Activated CD4-positive, alpha-beta memory T cell treated with anti-CD3 and anti-CD28 coated beads for 36 hours (primary cell): ENCODE results near the gene ZRANB2. TPM values are rescaled to one million over a fixed set of nuclear protein-coding genes. Genes with fewer than 3 reads are reported as not detected.

Experiments
- CTCF ChIA-PET: fragments of 350-600 bp; sonication (Branson Sonifier 250); formaldehyde crosslinking; loops from one replicate; lab custom pipeline; 2021; ENCODE audit warnings: antibody characterized with exemption, inconsistent platforms; lab: Charles Lee
- POLR2A ChIA-PET: fragments of 350-600 bp; sonication (Branson Sonifier 250); formaldehyde crosslinking; loops from one replicate; lab custom pipeline; 2021; ENCODE audit warnings: antibody characterized with exemption; lab: Charles Lee
- DNase-seq: peaks from one replicate; pipeline ENCODE4 v3.0.0-alpha.2; 2020
- H3K27ac Mint-ChIP-seq: one replicate; pipeline ENCODE4 v1.8.0; 2021; ENCODE audit warnings: mixed read lengths
- H3K27me3 Mint-ChIP-seq: one replicate; pipeline ENCODE4 v1.8.0; 2021; ENCODE audit warnings: mixed read lengths
- H3K36me3 Mint-ChIP-seq: one replicate; pipeline ENCODE4 v1.8.0; 2021; ENCODE audit warnings: mixed read lengths
- H3K4me1 Mint-ChIP-seq: one replicate; pipeline ENCODE4 v1.8.0; 2021; ENCODE audit warnings: low read depth, mixed read lengths
- H3K4me3 Mint-ChIP-seq: one replicate; pipeline ENCODE4 v1.8.0; 2021; ENCODE audit warnings: mild to moderate bottlenecking, mixed read lengths
- H3K9me3 Mint-ChIP-seq: one replicate; pipeline ENCODE4 v1.8.0; 2021; ENCODE audit warnings: mixed read lengths
- intact Hi-C: fragments of 100-400 bp; cut with micrococcal nuclease; formaldehyde crosslinking; loops from one replicate; pipeline ENCODE4 v1.15.1; 2023
- total RNA-seq, 2 experiments: library from RNA; stranded (reverse); gene quantifications; one replicate each; pipeline ENCODE4 v1.2.3, GENCODE V29; 2021

Gene ZRANB2
- total RNA-seq, 2 experiments from 2014 or later, result 105 to 107 TPM

- intact Hi-C loops, result no loop called here
- POLR2A ChIA-PET, result no interaction called here
- no peak overlapping the region for H3K4me3 Mint-ChIP-seq
- no peak for DNase-seq
- H3K36me3 Mint-ChIP-seq, result no peaks in the 10 kb centered on the region
- H3K27me3 Mint-ChIP-seq, result peaks cover 36% of the 10 kb centered on the region
- no peak overlapping the region for H3K27ac Mint-ChIP-seq
- H3K9me3 Mint-ChIP-seq, result no peaks in the 10 kb centered on the region
- peaks cover 2% of the 10 kb centered on the region for H3K4me1 Mint-ChIP-seq
- CTCF ChIA-PET, result interaction anchor here (0.6 kb wide), 1 partner anchor 9 kb away, joined by 4 read pairs; no protein-coding TSS in a partner anchor
Observed at GRCh38 chr1:71039661-71040262, 41.1 kb downstream of the ZRANB2 start.

- ChIA-PET CTCF (no interaction called here), POLR2A (no interaction called here)
- no peak overlapping the region for H3K27ac Mint-ChIP-seq
Observed at GRCh38 chr1:71038942-71039341, 41.9 kb downstream of the ZRANB2 start.

GRCh38 chr1:71037829-71038620 is 42.8 kb downstream of the ZRANB2 start:
- ChIA-PET CTCF (no interaction called here), POLR2A (no interaction called here)
- H3K9me3 Mint-ChIP-seq, result no peaks in the 10 kb centered on the region
- H3K27me3 Mint-ChIP-seq, result peaks cover 39% of the 10 kb centered on the region
- no peak for DNase-seq
- no peaks in the 10 kb centered on the region for H3K36me3 Mint-ChIP-seq
- peaks cover 2% of the 10 kb centered on the region for H3K4me1 Mint-ChIP-seq
- no peak overlapping the region for H3K4me3 Mint-ChIP-seq
- no peak overlapping the region for H3K27ac Mint-ChIP-seq
- intact Hi-C loops, result no loop called here

More at GRCh38 chr1:71038942-71039341, 41.9 kb downstream of the ZRANB2 start:
- Mint-ChIP-seq H3K36me3 (no peaks in the 10 kb centered on the region), H3K27me3 (peaks cover 35% of the 10 kb centered on the region), H3K9me3 (no peaks in the 10 kb centered on the region), H3K4me3 (no peak overlapping the region), H3K4me1 (peaks cover 2% of the 10 kb centered on the region)
- no peak for DNase-seq
- intact Hi-C loops, result no loop called here

- CTCF ChIA-PET, result interaction anchor here (0.6 kb wide), 1 partner anchor 13 kb away, joined by 3 read pairs; no protein-coding TSS in a partner anchor
- peaks cover 2% of the 10 kb centered on the region for H3K4me1 Mint-ChIP-seq
- DNase-seq, result no peak
- H3K4me3 Mint-ChIP-seq, result no peak overlapping the region
- H3K27me3 Mint-ChIP-seq, result peaks cover 38% of the 10 kb centered on the region
- H3K27ac Mint-ChIP-seq, result no peak overlapping the region
- POLR2A ChIA-PET, result no interaction called here
- intact Hi-C loops, result no loop called here
- H3K36me3 Mint-ChIP-seq, result no peaks in the 10 kb centered on the region
- H3K9me3 Mint-ChIP-seq, result no peaks in the 10 kb centered on the region
Observed at GRCh38 chr1:71037066-71037465, 43.8 kb downstream of the ZRANB2 start.

- ChIA-PET POLR2A (no interaction called here), CTCF (interaction anchor here (0.6 kb wide), 1 partner anchor 11 kb away, joined by 7 read pairs; no protein-coding TSS in a partner anchor)
- H3K36me3 Mint-ChIP-seq, result no peaks in the 10 kb centered on the region
- intact Hi-C loops, result no loop called here
- no peaks in the 10 kb centered on the region for H3K9me3 Mint-ChIP-seq
- no peak for DNase-seq
- H3K4me3 Mint-ChIP-seq, result no peak overlapping the region
- no peak overlapping the region for H3K27ac Mint-ChIP-seq
- H3K27me3 Mint-ChIP-seq, result peaks cover 21% of the 10 kb centered on the region
- peaks cover 2% of the 10 kb centered on the region for H3K4me1 Mint-ChIP-seq
Observed at GRCh38 chr1:71033136-71033535, 47.7 kb downstream of the ZRANB2 start.

GRCh38 chr1:71031426-71031825 is 49.4 kb downstream of the ZRANB2 start:
- POLR2A ChIA-PET, result no interaction called here
- CTCF ChIA-PET, result no interaction called here

GRCh38 chr1:71030026-71030425 is 50.8 kb downstream of the ZRANB2 start:
- no peak for DNase-seq
- no peak overlapping the region for H3K4me3 Mint-ChIP-seq
- peaks cover 15% of the 10 kb centered on the region for H3K27me3 Mint-ChIP-seq
- no peaks in the 10 kb centered on the region for H3K4me1 Mint-ChIP-seq
- H3K27ac Mint-ChIP-seq, result no peak overlapping the region
- intact Hi-C loops, result no loop called here
- POLR2A ChIA-PET, result no interaction called here
- no peaks in the 10 kb centered on the region for H3K36me3 Mint-ChIP-seq
- CTCF ChIA-PET, result interaction anchor here (0.6 kb wide), 1 partner anchor 10 kb away, joined by 4 read pairs; no protein-coding TSS in a partner anchor
- H3K9me3 Mint-ChIP-seq, result no peaks in the 10 kb centered on the region

More at GRCh38 chr1:71031426-71031825, 49.4 kb downstream of the ZRANB2 start:
- Mint-ChIP-seq H3K4me1 (no peaks in the 10 kb centered on the region), H3K9me3 (no peaks in the 10 kb centered on the region), H3K27me3 (peaks cover 20% of the 10 kb centered on the region), H3K36me3 (no peaks in the 10 kb centered on the region), H3K4me3 (no peak overlapping the region), H3K27ac (no peak overlapping the region)
- intact Hi-C loops, result no loop called here
- DNase-seq, result no peak

GRCh38 chr1:71028981-71029380 is 51.9 kb downstream of the ZRANB2 start:
- H3K9me3 Mint-ChIP-seq, result no peaks in the 10 kb centered on the region
- H3K27me3 Mint-ChIP-seq, result peaks cover 15% of the 10 kb centered on the region
- H3K36me3 Mint-ChIP-seq, result no peaks in the 10 kb centered on the region
- ChIA-PET POLR2A (no interaction called here), CTCF (no interaction called here)
- no peak overlapping the region for H3K4me3 Mint-ChIP-seq
- H3K27ac Mint-ChIP-seq, result no peak overlapping the region
- H3K4me1 Mint-ChIP-seq, result no peaks in the 10 kb centered on the region
- intact Hi-C loops, result no loop called here
- DNase-seq, result no peak

- H3K36me3 Mint-ChIP-seq, result no peaks in the 10 kb centered on the region
- intact Hi-C loops, result no loop called here
- no peak overlapping the region for H3K4me3 Mint-ChIP-seq
- no peaks in the 10 kb centered on the region for H3K9me3 Mint-ChIP-seq
- no peak for DNase-seq
- H3K27me3 Mint-ChIP-seq, result peaks cover 12% of the 10 kb centered on the region
- ChIA-PET CTCF (no interaction called here), POLR2A (no interaction called here)
- H3K4me1 Mint-ChIP-seq, result no peaks in the 10 kb centered on the region
- no peak overlapping the region for H3K27ac Mint-ChIP-seq
Observed at GRCh38 chr1:71027991-71028390, 52.8 kb downstream of the ZRANB2 start.

- DNase-seq, result no peak
- Mint-ChIP-seq H3K4me3 (no peak overlapping the region), H3K9me3 (no peaks in the 10 kb centered on the region), H3K27me3 (peaks cover 8% of the 10 kb centered on the region), H3K4me1 (no peaks in the 10 kb centered on the region), H3K27ac (no peak overlapping the region), H3K36me3 (no peaks in the 10 kb centered on the region)
- ChIA-PET CTCF (no interaction called here), POLR2A (no interaction called here)
- intact Hi-C loops, result no loop called here
Observed at GRCh38 chr1:71026093-71026492, 54.7 kb downstream of the ZRANB2 start.

- intact Hi-C loops, result no loop called here
- CTCF ChIA-PET, result no interaction called here
- POLR2A ChIA-PET, result no interaction called here
- no peaks in the 10 kb centered on the region for H3K9me3 Mint-ChIP-seq
- no peaks in the 10 kb centered on the region for H3K36me3 Mint-ChIP-seq
- no peaks in the 10 kb centered on the region for H3K4me1 Mint-ChIP-seq
- peaks cover 8% of the 10 kb centered on the region for H3K27me3 Mint-ChIP-seq
- DNase-seq, result no peak
- no peak overlapping the region for H3K27ac Mint-ChIP-seq
- H3K4me3 Mint-ChIP-seq, result no peak overlapping the region
Observed at GRCh38 chr1:71023515-71023914, 57.3 kb downstream of the ZRANB2 start.

GRCh38 chr1:71019233-71019969 is 61.4 kb downstream of the ZRANB2 start:
- no peak overlapping the region for H3K4me3 Mint-ChIP-seq
- DNase-seq, result no peak
- H3K4me1 Mint-ChIP-seq, result no peaks in the 10 kb centered on the region
- ChIA-PET POLR2A (no interaction called here), CTCF (no interaction called here)
- intact Hi-C loops, result no loop called here
- peaks cover 11% of the 10 kb centered on the region for H3K27me3 Mint-ChIP-seq
- no peak overlapping the region for H3K27ac Mint-ChIP-seq
- H3K9me3 Mint-ChIP-seq, result no peaks in the 10 kb centered on the region
- H3K36me3 Mint-ChIP-seq, result no peaks in the 10 kb centered on the region
